Endothelial cell of umbilical vein (primary cell): ENCODE measurements around the gene OR10J5. TPM values are rescaled to one million over a fixed set of nuclear protein-coding genes. Genes with fewer than 3 reads are reported as not detected.

Source experiments
- Bru-seq: library from RNA; stranded (reverse); fragments of 400-500 nt; gene quantifications from one replicate; lab custom pipeline; 2021; lab: Mats Ljungman, UMichigan
- BruChase-seq, 2 experiments: library from RNA; stranded (reverse); fragments of 400-500 nt; gene quantifications; one replicate each; lab custom pipeline; 2021; lab: Mats Ljungman, UMichigan
- BruUV-seq: library from RNA; stranded (reverse); fragments of 400-500 nt; replicated peaks from 2 replicates; lab custom pipeline; 2021; lab: Mats Ljungman, UMichigan
- CTCF ChIA-PET: fragments of 300-600, 350-600 bp; sonication (Branson Sonifier 250); formaldehyde crosslinking; loops from one replicate; lab custom pipeline; 2021; ENCODE audit warnings: antibody characterized with exemption, inconsistent platforms; lab: Charles Lee
- POLR2A ChIA-PET: fragments of 300-600, 350-600 bp; sonication (Branson Sonifier 250); formaldehyde crosslinking; loops from one replicate; lab custom pipeline; 2021; ENCODE audit warnings: antibody characterized with exemption, inconsistent platforms; lab: Charles Lee
- DNase-seq: peaks from one replicate; pipeline ENCODE4 v3.0.0-alpha.2; 2011; ENCODE audit warnings: low read depth, low spot score
- FAIRE-seq: peaks from 2 replicates; lab custom pipeline; 2011; peaks lifted over from hg19 to GRCh38; lab: Jason Lieb, UNC
- H2AFZ ChIP-seq: 2 replicates; pipeline ENCODE4 v1.6.0; 2012; ENCODE audit warnings: low read depth, low read length, control low read depth, inconsistent platforms
- H3K27ac ChIP-seq: 2 replicates; pipeline ENCODE4 v1.5.1; 2011; ENCODE audit warnings: low read depth, mild to moderate bottlenecking, control low read depth, low read length, moderate library complexity; ENCODE audit not compliant: insufficient read depth
- H3K27me3 ChIP-seq, 2 experiments: 2 replicates each; pipeline versions ENCODE4 v1.6.0 to v1.6.1; 2011; ENCODE audit warnings: low read length in 2 of 2, mixed read lengths in 1 of 2; ENCODE audit not compliant: control insufficient read depth in 2 of 2, insufficient read depth in 2 of 2
- H3K36me3 ChIP-seq, 2 experiments: 2 replicates in 1 of 2; 3 replicates in 1 of 2; pipeline ENCODE4 v1.5.1; 2011; ENCODE audit warnings: low read length in 2 of 2, mild to moderate bottlenecking in 1 of 2, moderate library complexity in 1 of 2; ENCODE audit not compliant: control insufficient read depth in 2 of 2, insufficient read depth in 2 of 2; ENCODE audit errors: extremely low read depth in 1 of 2
- H3K4me1 ChIP-seq: 3 replicates; pipeline ENCODE4 v1.5.1; 2011; ENCODE audit warnings: mild to moderate bottlenecking, low read length; ENCODE audit not compliant: control insufficient read depth, insufficient read depth; ENCODE audit errors: extremely low read depth
- H3K4me2 ChIP-seq: 2 replicates; pipeline ENCODE4 v1.6.1; 2011; ENCODE audit warnings: low read length, control low read depth, mixed read lengths; ENCODE audit not compliant: insufficient read depth
- H3K4me3 ChIP-seq, 3 experiments: fragments of 200-600 bp in 1 of 3; sonication (generic), shearing (Covaris generic) in 1 of 3; replicated peaks in 1 of 3; 2 replicates each; pipeline ENCODE4 v1.5.1; 2011 to 2016; ENCODE audit warnings: control low read depth in 3 of 3, low read length in 3 of 3, mild to moderate bottlenecking in 2 of 3, inconsistent platforms in 1 of 3, low read depth in 1 of 3, moderate library complexity in 1 of 3; ENCODE audit not compliant: insufficient read depth in 1 of 3
- H3K79me2 ChIP-seq: 2 replicates; pipeline ENCODE4 v1.6.0; 2012; ENCODE audit warnings: low read length, inconsistent platforms; ENCODE audit not compliant: control insufficient read depth, insufficient read depth
- H3K9ac ChIP-seq: replicated peaks from 2 replicates; pipeline ENCODE3; 2011; ENCODE audit warnings: low read length, control low read depth; ENCODE audit not compliant: insufficient read depth; ENCODE audit errors: extremely low read depth
- H3K9me1 ChIP-seq: replicated peaks from 3 replicates; pipeline ENCODE4 v1.6.0; 2011; ENCODE audit warnings: mild to moderate bottlenecking, low read length; ENCODE audit not compliant: control insufficient read depth, insufficient read depth; ENCODE audit errors: extremely low read depth
- H3K9me3 ChIP-seq: replicated peaks from 2 replicates; pipeline ENCODE4 v1.5.1; 2012; ENCODE audit warnings: low read length, inconsistent platforms; ENCODE audit not compliant: control insufficient read depth, insufficient read depth
- H4K20me1 ChIP-seq: replicated peaks from 2 replicates; pipeline ENCODE3; 2011; ENCODE audit warnings: mild to moderate bottlenecking, low read length; ENCODE audit not compliant: control insufficient read depth, insufficient read depth; ENCODE audit errors: extremely low read depth
- CTCF ChIP-seq, 2 donors: IDR thresholded peaks; 1 replicate in 1 of 2; 2 replicates in 1 of 2; pipeline ENCODE4 v1.5.1; 2011; ENCODE audit warnings: low read length in 2 of 2, mild to moderate bottlenecking in 2 of 2, moderate library complexity in 2 of 2, control low read depth in 1 of 2, inconsistent platforms in 1 of 2, low read depth in 1 of 2; ENCODE audit not compliant: insufficient read depth in 1 of 2; ENCODE audit errors: extremely low read depth in 1 of 2
- EZH2 ChIP-seq: IDR thresholded peaks from 2 replicates; pipeline ENCODE4 v1.6.1; 2012; ENCODE audit warnings: borderline replicate concordance, low read depth, mild to moderate bottlenecking, moderate library complexity, low read length, inconsistent platforms; ENCODE audit not compliant: severe bottlenecking
- FOS ChIP-seq: IDR thresholded peaks from 2 replicates; pipeline ENCODE4 v1.6.1; 2011; ENCODE audit warnings: mild to moderate bottlenecking, low read length, moderate library complexity, borderline replicate concordance; ENCODE audit not compliant: insufficient read depth
- GATA2 ChIP-seq: IDR thresholded peaks from 2 replicates; pipeline ENCODE4 v1.7.0; 2011; ENCODE audit warnings: low read depth, mild to moderate bottlenecking, moderate library complexity, mixed read lengths, low read length; ENCODE audit not compliant: insufficient read length, insufficient read depth
- JUN ChIP-seq: IDR thresholded peaks from 2 replicates; pipeline ENCODE4 v1.6.1; 2011; ENCODE audit warnings: borderline replicate concordance, low read depth; ENCODE audit not compliant: insufficient read length, insufficient read depth
- MAX ChIP-seq: IDR thresholded peaks from 2 replicates; pipeline ENCODE4 v1.6.1; 2011; ENCODE audit not compliant: insufficient read depth, insufficient read length
- MYC ChIP-seq: IDR thresholded peaks from one replicate; pipeline ENCODE4 v1.6.1; 2011; ENCODE audit warnings: mild to moderate bottlenecking, low read depth, low read length
- POLR2A ChIP-seq: IDR thresholded peaks from 2 replicates; pipeline ENCODE4 v1.6.1; 2012; ENCODE audit warnings: low read depth, mild to moderate bottlenecking, control low read depth, low read length
- POLR2AphosphoS5 ChIP-seq: IDR thresholded peaks from 2 replicates; pipeline ENCODE4 v1.6.1; 2012; ENCODE audit warnings: low read depth, mild to moderate bottlenecking, control low read depth, low read length, moderate library complexity; ENCODE audit not compliant: insufficient read depth
- dilution Hi-C: fragments of 300-500 bp; cut with MboI; formaldehyde crosslinking; loops from one replicate; pipeline ENCODE4 v1.15.0; 2019; ENCODE audit warnings: low sequenced_read_pairs; ENCODE audit not compliant: extremely low pct_ligation_motif_present
- intact Hi-C: fragments of 100-400 bp; cut with micrococcal nuclease; formaldehyde crosslinking; loops from one replicate; pipeline ENCODE4 v1.10.0; 2022
- long read RNA-seq: library from polyadenylated mRNA; stranded (forward); transcript quantifications from one replicate; pipeline ENCODE4 v2.0.0, GENCODE V29; 2021
- polyA minus RNA-seq, 3 experiments: library from RNA; depleted of rRNA, polyadenylated mRNA; stranded (reverse); fragments of >200 nt; gene quantifications; 1 replicate in 1 of 3; 2 replicates in 2 of 3; pipeline ENCODE4 v1.2.3, GENCODE V29; 2011
- polyA plus RNA-seq, 4 experiments: library from polyadenylated mRNA; depleted of rRNA in 3 of 4; stranded (reverse) in 3 of 4; unstranded in 1 of 4; fragments of >200 nt; gene quantifications; 2 replicates each; pipeline versions ENCODE4 v1.2.1 to v1.2.3, GENCODE V29; 2011 to 2012; ENCODE audit warnings: missing spikeins in 1 of 4
- total RNA-seq: library from RNA; stranded (reverse); gene quantifications from 2 replicates; pipeline ENCODE4 v1.2.3, GENCODE V29; 2021

Gene OR10J5
- not detected in 2 replicates for total RNA-seq
- not detected in 2 replicates for polyA plus RNA-seq
- polyA plus RNA-seq (2011; cell fraction: cytosol; rRNA removed), result not detected in 2 replicates
- polyA plus RNA-seq (2011; cell fraction: nucleus; rRNA removed), result not detected in 2 replicates
- not detected in 2 replicates for polyA plus RNA-seq (2012)
- polyA minus RNA-seq, result not detected in 2 replicates
- not detected for polyA minus RNA-seq (2011; cell fraction: cytosol; rRNA and poly(A)+ RNA removed)
- polyA minus RNA-seq (2011; cell fraction: nucleus; rRNA and poly(A)+ RNA removed), result not detected in 2 replicates
- not detected for Bru-seq, nascent RNA
- percentile 30 among the genes with signal in this experiment for BruChase-seq, experiment 1, labeled RNA remaining after a 6-hour chase
- BruChase-seq, experiment 2, labeled RNA remaining after a 2-hour chase, result percentile 17 among the genes with signal in this experiment
- long read RNA-seq, result 0 reads

- Histone ChIP-seq H2AFZ (no peak within 1 kb of the TSS), H3K9me3 (no peaks in the 10 kb centered on the region), H3K27ac (no peak within 1 kb of the TSS), H3K9ac (no peak within 1 kb of the TSS), H4K20me1 (no peaks in the 10 kb centered on the region), H3K27me3 (no peaks in the 10 kb centered on the region), H3K36me3 (no peaks in the 10 kb centered on the region), H3K9me1 (no peaks in the 10 kb centered on the region), H3K4me2 (no peak within 1 kb of the TSS), H3K4me3 (no peak within 1 kb of the TSS), H3K79me2 (no peaks in the 10 kb centered on the region), H3K4me1 (no peaks in the 10 kb centered on the region)
- no peak for FAIRE-seq
- dilution Hi-C loops (no loop called here), intact Hi-C loops (no loop called here)
- CTCF ChIA-PET, result no interaction called here
- no peak for DNase-seq
- POLR2A ChIA-PET, result no interaction called here
- TF ChIP-seq POLR2AphosphoS5 (no peak), GATA2 (no peak), POLR2A (no peak), JUN (no peak), EZH2 (no peak), CTCF (IDR thresholded peaks at IDR 0.05; ENCODE audit: extremely low read depth in 1 of 2, insufficient read depth in 1 of 2, low read depth in 1 of 2, low read length in 2 of 2) (no peak), MYC (no peak), FOS (no peak), MAX (no peak)
- BruUV-seq, result no TSS peak
Observed at GRCh38 chr1:159535907-159536306, at the start of gene OR10J5. Gene OR10J5 (minus strand): TSS chr1:159536007. CDS start chr1:159536007, 0 bp downstream.
